GM19467 (cell line): Measurements from ENCODE around the gene QDPR.
A peak's percentile ranks its signal among the peaks of the same experiment; 100 is the strongest.
"Not testable (repeated sequence)": the region's sequence is repeated elsewhere in the genome, so short reads cannot be mapped to it uniquely, and the experiment has no call there.

ENCODE experiments used
- ATAC-seq: cut with Tn5 transposase; IDR thresholded peaks from one replicate; pipeline ENCODE4 v1.9.1; 2021; ENCODE audit warnings: mild to moderate bottlenecking, moderate library complexity; ENCODE audit not compliant: unreplicated experiment

The QDPR gene

DNA sequence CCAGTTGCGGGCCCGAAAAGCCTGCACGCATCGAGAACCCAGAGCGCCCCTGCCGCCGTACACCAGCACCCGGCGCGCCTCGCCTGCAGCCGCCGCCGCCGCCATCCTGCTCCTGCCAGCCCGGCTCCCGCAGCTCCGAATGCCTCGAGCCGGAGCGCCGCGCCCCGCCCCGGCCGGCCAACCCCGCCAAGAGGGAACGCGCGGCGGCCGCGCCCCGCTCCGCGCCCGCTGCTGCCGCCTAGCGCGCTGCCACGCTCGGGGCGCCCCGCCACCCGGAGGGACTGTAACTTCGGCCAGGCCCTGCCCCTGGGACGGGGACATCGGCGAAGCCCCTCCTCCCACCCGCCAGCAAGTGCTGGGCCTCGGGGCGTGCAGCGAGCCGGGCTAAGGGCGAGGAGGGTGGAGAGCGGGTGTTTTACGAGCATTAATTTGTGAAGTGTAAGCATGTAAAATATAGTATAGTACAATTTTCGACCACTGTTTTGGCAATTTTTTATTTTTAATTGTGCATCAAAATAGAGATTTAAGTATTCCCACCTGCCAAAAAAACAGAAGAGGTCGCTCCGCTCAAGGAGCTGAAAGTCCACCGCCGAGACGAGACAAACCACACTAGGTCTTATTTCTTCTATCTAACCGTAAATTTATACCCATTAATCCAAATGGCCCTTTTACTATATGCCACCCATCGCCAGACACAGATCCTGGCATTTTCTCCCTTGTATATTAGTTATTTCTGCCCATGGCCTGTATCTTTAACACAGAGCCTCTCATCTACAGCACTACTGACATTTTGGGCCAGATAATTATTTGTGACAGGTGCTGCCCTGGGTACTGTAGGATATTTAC, at the start of gene QDPR:
Gene QDPR, minus strand, starts transcription at position 141 of the 846 bp plus-strand sequence. Its CDS starts 36 bp downstream, at position 105.
- ATAC-seq, result peak; percentile 98

DNA sequence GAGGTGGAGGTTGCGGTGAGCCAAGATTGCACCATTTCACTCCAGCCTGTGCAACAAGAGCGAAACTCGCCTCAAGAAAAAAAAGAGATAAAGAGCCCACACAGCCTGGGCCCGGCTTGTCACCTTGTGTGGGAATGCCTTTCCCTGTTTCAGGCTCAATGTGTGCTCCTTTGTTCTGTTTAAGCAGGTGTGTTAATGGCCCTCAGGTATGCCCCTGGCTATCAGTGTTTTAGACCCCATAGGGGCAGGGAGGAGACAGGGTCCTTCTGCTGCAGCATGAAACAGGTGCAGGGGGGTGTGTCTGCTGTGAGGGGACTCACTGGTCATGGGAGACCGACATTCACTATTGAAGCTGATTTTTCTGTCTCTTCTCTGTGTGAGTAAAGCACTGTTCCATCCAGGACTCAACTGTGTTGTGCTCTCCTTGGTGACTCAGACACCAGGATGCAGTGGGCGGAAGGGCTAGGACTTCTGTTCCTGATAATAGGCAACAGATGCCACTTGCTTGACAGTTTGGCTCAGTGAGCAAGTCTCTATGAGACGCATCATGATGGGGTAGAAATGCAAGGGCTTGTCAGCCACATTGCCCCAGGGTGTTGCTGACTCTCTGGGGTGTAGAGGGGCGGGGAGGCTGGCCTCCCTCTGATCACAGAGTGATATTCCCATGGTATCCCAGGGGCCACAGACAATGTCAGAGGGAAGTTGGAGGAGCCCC, 49.5 kb upstream of the QDPR start:
- ATAC-seq, result no peak

DNA sequence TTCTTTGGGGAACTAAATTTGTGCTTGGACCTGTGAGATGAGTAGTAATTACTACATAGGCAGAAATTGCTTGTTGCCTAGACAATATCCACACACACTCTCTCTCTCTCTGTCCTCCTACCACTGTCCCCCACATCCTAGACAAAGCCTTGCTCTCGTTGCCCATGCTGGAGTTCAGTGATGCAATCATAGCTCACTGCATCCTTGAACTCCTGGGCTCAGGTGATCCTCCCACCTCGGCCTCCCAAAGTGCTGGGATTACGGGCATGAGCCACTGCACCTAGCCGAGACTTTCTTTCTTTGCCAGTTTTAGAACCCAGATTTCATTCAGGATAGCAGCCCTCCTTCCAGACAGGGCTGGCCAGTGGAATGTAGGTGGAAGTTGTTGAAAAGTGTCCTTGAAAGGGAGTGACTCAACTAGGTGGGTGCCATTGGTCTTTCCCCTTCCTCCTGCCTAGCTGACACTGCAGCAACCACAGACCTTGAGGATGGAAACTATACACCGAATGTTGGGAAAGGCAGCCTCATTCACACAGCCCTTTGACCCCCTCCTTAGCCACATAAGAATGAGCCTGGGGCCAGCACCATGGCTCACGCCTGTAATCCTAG, 48.3 kb upstream of the QDPR start:
- ATAC-seq, result no peak

DNA sequence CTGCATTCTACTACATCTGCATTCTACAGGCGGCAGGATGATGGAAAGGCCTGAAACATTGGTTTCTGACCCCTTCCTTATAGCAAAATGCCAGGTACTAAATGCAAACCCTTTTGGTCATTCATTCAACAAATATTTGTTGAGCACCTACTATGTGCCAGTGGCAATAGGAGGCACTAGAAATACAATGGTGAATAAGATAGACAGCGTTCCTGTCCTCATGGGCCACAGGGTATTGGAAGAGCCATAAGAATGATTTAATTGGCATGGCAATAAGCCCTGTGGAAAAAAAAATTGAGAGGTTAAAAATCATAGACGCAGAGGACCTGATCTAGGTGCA, 47.8 kb upstream of the QDPR start:
- no peak for ATAC-seq

DNA sequence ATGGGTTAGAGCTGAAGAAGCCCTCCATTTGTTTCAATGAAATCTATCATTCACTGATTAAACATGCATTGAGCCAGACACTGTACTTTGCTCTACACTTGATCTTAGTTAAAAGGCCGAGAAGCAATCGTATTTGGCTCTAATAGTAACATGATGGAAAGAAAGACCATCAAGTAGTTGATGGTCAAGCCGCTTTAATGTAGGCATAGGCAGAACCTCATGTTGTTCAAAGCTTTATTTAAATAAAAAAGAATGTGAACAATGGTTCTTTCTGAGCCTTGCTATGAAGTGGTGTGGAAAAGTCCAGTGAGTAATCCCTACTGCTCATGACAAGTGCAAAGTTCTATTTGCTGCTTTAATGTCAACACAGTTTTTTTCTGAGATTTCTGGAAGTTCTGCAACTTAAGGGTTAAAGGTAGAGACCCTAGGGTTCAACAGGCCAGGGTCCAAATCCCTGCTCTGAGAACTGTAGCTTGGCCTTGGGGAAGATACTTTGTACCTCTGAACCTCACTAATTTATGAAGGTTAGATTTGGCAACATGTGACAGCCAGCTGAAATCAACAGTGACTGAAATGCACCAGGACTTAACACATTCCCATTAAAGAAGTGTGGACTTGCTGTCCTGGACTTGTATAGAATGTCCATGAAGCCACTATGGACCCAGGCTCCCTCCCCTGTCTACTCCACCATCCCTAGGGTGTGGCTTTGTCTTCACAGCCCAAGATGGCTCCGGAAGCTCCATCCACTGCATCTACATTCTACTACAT, 47.2 kb upstream of the QDPR start:
- no peak for ATAC-seq

DNA sequence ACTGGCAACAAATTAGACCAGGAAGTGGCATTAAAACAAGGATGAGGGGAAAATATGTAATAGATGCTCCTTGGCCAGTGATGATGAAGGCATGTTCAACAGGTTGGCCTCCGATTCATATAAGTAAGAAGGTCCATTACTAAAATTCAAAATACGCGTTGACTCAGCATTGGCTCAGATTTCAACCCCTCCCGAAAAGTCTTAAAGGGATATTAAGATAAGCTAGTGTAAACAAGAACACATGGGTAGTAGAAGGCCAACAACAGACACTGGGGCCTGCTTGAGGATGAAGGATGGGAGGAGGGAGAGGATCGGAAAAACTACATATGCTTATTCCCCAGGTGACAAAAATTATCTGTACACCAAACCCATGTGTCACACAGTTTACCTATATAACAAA, 46.0 kb upstream of the QDPR start:
- no peak for ATAC-seq

DNA sequence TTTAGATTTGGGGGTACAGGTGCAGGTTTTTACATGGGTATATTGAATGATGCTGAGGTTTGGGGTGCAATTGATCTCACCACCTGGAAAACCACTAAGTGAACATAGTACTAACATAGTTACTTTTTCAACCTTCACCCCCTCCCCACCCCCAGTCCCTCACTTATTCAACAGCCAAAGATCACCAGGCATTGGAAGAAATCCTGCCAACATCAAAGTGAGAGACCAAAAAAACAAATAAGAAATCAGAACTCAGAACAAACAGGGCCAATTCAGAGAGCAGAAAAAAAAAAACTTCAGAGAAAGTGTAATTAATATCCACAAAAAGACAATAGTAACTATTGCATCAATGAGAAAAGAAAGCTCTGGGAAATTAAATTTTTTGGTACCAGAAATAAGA, 44.6 kb upstream of the QDPR start:
- no peak for ATAC-seq

DNA sequence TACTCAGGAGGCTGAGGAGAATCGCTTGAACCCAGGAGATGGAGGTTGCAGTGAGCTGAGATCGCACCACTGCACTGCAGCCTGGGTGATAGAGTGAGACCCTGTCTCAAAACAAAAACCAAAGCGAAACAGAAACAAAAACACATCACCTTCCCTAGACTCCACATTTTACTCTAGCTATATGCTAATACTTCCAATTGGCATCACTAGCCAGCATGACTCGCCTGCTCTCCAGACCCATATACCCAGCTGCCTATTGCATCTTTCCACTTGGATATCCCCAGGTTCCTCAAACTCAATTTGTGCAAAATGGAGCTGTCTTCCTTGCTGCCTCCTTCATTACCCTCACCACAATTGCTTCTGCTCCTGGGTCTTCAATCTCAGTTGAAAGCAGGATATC, 42.7 kb upstream of the QDPR start:
- no peak for ATAC-seq

DNA sequence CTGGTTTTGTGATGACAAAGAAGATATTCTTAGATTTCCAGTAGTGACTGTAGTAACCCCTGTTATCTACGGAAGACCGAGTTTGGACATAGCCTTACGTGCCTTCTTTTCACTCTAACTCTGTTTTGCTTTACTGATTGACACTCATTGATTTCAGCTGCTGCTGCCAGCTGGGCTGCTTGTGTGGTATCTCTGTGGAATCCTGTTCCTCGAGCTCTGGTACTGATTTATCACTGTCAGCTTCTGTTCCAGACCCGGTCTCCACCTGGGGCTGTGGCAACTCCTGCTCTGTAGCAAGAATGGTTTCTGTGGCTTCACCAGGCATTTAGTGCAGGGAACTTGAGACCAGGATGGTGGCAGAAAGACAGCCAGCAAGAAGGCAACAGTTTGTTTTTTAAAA, 40.5 kb upstream of the QDPR start:
- no peak for ATAC-seq

DNA sequence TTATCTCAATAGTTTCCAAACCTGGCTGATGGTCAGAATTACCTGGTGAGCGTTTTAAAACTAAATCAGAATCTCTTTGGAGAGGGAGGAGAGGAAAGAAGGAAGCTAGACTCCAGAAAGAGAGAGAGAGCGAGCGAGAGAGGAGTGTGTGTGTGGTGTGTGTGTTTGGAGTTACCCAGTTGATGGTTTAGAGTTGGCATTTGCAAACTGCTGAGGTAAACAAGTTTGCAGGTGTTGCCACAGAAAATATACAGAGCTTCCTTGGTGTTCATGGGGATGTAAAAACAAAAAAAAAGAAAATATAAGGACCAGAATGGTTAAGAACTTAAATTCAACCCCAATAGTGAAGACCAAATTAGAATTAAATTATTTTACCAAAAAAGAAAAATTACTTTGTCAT, 38.7 kb upstream of the QDPR start:
- ATAC-seq, result no peak

DNA sequence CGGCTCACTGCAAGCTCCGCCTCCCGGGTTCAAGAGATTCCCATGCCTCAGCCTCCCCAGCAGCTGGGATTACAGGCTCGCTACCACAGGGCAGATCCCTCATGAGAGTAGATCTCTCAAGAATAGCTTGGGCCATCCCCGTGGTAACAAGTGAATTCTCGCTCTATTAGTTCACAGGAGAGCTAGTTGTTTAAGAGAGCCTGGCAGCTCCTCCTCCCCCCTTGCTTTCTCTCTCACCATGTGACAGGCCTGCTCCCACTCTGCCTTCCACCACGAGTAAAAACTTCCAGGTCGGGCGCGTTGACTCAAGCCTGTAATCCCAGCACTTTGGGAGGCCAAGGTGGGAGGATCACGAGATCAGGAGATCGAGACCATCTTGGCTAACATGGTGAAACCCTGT, 34.8 kb upstream of the QDPR start:
- ATAC-seq, result no peak

DNA sequence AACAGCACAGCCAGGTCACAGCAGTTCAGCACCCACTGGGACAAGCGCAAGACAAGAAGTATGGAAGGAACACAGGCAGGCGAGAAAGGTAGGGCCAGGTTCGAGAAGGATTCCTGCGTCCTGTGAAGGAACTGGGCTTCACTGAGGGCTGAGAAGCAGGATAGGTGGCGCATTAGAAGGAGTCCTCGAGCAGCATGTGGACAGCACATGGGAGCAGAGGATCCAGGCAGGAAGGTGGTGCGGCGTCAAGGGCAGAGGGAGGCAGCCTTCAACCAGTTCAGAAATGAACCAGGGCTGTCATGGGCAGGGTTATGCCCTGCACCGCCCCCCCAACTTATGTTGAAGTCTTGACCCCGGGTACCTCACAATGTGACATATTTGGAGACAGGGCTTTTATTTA, 34.3 kb upstream of the QDPR start:
- ATAC-seq, result no peak

DNA sequence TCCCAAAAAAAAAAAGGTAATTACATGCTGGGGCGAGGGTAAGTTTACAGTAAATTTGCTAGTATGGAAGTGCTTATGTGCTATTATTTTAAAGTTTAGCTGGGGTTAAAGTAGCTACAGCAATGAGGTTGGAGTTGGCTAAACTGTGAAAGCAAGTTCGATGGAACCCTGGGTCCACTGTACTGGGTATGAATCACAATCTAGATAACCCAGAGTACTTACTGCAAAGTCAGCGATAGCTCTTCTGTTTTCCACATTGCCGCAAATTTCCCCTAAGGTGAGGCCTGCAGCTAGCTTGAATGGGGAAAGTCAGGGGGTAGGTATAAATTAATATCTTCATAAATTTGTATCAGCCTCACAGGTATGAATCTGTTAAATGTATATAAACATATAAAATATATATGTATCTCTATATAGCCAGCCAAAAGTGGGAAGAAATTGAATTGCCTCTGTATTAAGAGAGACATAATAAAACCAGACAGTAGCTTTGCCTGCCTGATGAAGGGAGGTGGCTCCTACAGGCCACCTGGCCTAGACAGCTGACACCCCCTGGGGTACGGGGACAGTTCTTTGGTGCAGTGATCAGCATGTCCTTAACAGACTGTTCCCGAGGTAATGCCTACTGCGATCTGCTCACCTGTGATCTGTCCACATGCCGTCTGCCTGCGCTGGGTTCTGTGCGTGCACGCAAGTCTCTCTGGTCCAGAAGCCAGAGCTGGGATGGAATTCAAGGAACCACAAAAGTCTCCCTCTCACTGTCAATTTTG, 33.7 kb upstream of the QDPR start:
- ATAC-seq, result no peak

DNA sequence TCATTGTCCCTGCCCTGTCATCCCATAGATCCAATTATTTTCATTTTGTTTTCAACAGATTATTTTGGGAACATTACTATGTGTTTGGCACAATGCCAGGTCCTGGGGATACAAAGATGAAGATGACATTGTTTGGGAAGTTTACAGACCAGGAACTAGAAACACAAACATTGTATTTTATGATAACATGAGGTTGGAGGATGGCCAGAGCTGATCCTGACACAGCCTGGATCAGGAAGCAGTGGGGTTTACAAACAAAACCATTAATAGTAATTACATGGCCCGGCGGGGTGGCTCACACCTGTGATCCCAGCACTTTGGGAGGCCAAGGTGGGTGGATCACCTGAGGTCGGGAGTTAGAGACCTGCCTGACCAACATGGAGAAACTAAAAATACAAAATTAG, 32.9 kb upstream of the QDPR start:
- ATAC-seq, result no peak

DNA sequence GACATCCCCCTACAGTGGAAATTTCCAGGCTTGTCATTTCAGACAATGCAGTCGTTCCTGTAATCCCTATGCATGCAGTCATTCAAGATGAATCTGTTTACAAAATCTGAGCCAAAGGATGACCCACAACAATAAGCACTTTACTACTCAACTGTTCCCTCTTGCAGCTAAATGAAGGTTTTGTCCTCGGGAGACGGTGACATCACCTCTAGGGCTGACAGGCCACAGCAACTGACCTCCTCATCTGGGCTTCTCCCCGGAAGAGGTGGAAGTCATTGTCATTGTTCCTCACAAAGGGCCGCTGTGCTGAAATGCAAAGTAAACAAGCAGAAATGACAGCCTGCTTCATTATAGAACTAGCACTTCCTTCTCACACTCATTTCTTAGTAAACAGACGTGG, 32.3 kb upstream of the QDPR start:
- no peak for ATAC-seq

DNA sequence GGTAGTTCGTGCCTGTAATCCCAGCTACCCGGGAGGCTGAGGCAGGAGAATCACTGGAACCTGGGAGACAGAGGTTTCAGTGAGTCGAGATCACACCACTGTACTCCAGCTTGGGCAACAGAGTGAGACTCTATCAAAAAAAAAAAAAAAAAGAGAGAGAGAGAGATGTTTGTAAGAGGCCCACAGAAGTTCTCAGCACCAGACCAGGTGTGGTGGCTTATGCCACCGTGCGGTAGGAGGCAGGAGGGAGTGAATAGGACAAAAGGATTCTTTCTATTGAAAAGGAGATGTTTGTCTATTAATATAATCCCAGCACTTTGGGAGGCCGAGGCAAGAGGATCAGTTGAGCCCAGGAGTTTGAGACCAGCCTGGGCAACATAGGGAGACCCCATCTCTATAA, 25.2 kb upstream of the QDPR start:
- ATAC-seq, result not testable (repeated sequence)

DNA sequence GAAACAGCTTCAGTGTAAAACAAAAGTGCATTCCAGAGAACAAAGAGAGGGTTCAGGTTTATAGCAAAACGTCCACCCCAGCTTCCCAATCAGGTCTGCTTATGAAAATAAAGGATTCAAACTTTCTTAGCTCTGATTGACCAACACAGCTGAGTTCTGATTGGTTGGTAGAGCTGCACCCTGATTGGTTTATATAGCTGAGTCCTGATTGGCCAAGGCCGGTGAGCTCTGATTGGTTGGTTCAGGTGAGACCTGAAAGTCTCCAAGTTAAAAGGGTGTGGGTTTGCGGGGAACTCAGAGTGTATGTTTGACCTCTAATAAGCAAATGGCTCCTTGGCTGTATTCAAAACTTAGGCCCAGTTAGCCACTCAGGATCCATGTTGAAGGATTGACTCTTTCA, 24.0 kb upstream of the QDPR start:
- no peak for ATAC-seq

DNA sequence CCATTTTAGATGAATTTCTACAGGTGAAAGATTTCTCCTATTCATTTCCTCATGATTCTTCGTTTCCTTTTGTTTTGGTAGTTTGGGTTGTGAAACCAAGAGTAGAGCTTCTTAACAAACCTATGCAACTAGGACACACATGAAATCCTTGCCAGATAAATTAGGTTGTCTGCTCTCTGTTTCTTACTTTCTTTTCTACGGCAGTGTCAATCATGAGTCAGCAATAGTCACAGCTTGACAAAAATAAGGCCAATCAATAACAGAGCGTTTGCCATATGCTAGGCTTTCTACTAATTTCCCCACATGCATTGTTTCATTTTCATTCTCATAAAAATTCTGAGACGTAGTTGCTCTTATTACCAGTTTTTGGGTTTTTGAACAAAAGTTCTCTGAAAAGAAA, 23.4 kb upstream of the QDPR start:
- no peak for ATAC-seq

DNA sequence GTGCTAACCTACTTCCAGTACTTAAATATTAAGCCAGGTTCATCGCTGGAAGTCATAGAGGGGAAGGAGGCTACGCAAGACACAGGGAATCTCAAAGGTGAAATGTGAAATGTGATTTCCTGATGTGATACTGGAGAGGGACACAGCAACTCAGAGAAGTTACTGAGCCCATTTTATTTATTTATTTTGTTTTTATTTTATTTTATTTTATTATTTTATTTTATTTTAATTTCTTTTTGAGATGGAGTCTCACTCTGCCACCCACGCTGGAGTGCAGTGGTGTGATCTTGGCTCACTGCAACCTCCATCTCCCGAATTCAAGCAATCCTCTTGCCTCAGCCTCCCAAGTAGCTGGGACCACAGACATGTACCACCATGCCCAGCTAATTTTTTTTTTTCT, 22.8 kb upstream of the QDPR start:
- no peak for ATAC-seq

DNA sequence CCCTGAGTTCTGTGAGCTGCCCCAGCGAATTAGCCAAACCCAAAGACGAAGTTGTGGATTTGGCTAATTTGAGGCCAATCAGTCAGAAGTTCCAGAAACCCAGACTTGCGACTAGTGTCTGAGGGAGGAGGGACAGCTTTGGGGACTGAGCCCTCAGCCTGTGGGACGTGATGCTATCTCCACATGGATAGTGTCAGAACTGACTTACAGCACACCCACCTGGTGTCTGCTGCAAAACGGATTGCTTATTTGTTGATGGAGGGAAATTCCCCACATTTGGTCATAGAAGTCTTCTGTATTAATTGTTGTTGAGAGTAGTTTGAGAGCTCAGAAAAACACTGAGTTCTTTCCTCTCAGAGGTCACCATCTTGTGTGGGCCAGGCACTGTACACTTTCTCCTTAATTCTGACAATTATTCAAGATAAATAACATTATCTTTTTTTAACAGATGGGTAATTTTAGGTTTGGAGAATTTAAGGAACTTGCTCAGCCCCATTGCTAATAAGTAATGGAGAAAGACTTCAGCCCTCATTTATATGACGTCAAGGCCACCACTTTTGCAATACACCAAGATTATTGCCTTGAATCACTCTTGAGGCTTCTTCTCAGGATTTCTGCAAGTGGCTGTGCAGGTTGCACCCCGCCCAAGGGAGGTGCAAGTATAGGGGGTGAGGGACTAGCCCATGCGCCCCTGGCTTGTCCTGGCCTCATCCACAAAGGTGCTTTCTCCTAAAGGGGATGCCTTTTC, 19.8 kb upstream of the QDPR start:
- no peak for ATAC-seq
